H9 (cell line): ENCODE measurements around the gene MYH16. TPM values are rescaled to one million over a fixed set of nuclear protein-coding genes. Genes with fewer than 3 reads are reported as not detected.
"Not testable (repeated sequence)": the region's sequence is repeated elsewhere in the genome, so short reads cannot be mapped to it uniquely, and the experiment has no call there.

Experiments
- DNase-seq: peaks from one replicate; pipeline ENCODE4 v3.0.0-alpha.2; 2017
- H2AFZ ChIP-seq: one replicate; pipeline ENCODE4 v1.6.1; 2013; ENCODE audit warnings: mild to moderate bottlenecking, low read length, control low read depth, moderate library complexity
- H2AK5ac ChIP-seq: 2 replicates; pipeline ENCODE4 v1.6.1; 2013; ENCODE audit warnings: low read length, control low read depth, mixed read lengths; ENCODE audit not compliant: insufficient read length
- H2BK120ac ChIP-seq: one replicate; pipeline ENCODE4 v1.6.1; 2013; ENCODE audit warnings: low read depth, mild to moderate bottlenecking, low read length, control low read depth, inconsistent platforms; ENCODE audit not compliant: poor library complexity, severe bottlenecking
- H2BK12ac ChIP-seq: 2 replicates; pipeline ENCODE4 v1.6.1; 2013; ENCODE audit warnings: low read length, control low read depth, mixed read lengths, low read depth; ENCODE audit not compliant: insufficient read length
- H2BK15ac ChIP-seq: 2 replicates; pipeline ENCODE4 v1.6.1; 2013; ENCODE audit warnings: low read depth, low read length, control low read depth
- H2BK20ac ChIP-seq: one replicate; pipeline ENCODE4 v1.6.1; 2013; ENCODE audit warnings: low read depth, mild to moderate bottlenecking, low read length, control low read depth, inconsistent platforms; ENCODE audit not compliant: poor library complexity, severe bottlenecking
- H2BK5ac ChIP-seq: 2 replicates; pipeline ENCODE4 v1.6.1; 2013; ENCODE audit warnings: low read length, control low read depth, mixed read lengths; ENCODE audit not compliant: insufficient read length
- H3K14ac ChIP-seq: 2 replicates; pipeline ENCODE4 v1.6.1; 2013; ENCODE audit warnings: low read length, control low read depth; ENCODE audit not compliant: insufficient read depth
- H3K18ac ChIP-seq: 2 replicates; pipeline ENCODE4 v1.6.1; 2013; ENCODE audit warnings: low read depth, mild to moderate bottlenecking, mixed read lengths, low read length, control low read depth; ENCODE audit not compliant: insufficient read length
- H3K23ac ChIP-seq: 2 replicates; pipeline ENCODE4 v1.6.1; 2013; ENCODE audit warnings: low read length, control low read depth, mixed read lengths, low read depth; ENCODE audit not compliant: insufficient read length
- H3K23me2 ChIP-seq: 2 replicates; pipeline ENCODE4 v1.6.1; 2013; ENCODE audit warnings: low read depth, mild to moderate bottlenecking, mixed read lengths, low read length, control low read depth; ENCODE audit not compliant: insufficient read length, poor library complexity, severe bottlenecking
- H3K27ac ChIP-seq: 2 replicates; pipeline ENCODE4 v1.5.1; 2013; ENCODE audit warnings: low read length, control low read depth, mixed read lengths, low read depth; ENCODE audit not compliant: insufficient read length
- H3K27me3 ChIP-seq: 2 replicates; pipeline ENCODE4 v1.6.1; 2013; ENCODE audit warnings: low read length, control low read depth, inconsistent platforms; ENCODE audit not compliant: insufficient read depth
- H3K4ac ChIP-seq: 2 replicates; pipeline ENCODE4 v1.6.1; 2013; ENCODE audit warnings: low read depth, mild to moderate bottlenecking, control low read depth, inconsistent platforms, low read length, moderate library complexity
- H3K4me1 ChIP-seq: 2 replicates; pipeline ENCODE4 v1.6.1; 2013; ENCODE audit warnings: low read length, control low read depth, inconsistent platforms; ENCODE audit not compliant: insufficient read depth
- H3K4me2 ChIP-seq: 2 replicates; pipeline ENCODE4 v1.6.1; 2013; ENCODE audit warnings: low read length, control low read depth, mixed read lengths; ENCODE audit not compliant: insufficient read length, insufficient read depth
- H3K56ac ChIP-seq: 2 replicates; pipeline ENCODE4 v1.6.1; 2013; ENCODE audit warnings: low read depth, mild to moderate bottlenecking, mixed read lengths, low read length, control low read depth; ENCODE audit not compliant: insufficient read length
- H3K79me1 ChIP-seq: 2 replicates; pipeline ENCODE4 v1.6.1; 2013; ENCODE audit warnings: low read depth, mild to moderate bottlenecking, moderate library complexity, low read length, control low read depth, inconsistent platforms; ENCODE audit not compliant: insufficient read depth, poor library complexity, severe bottlenecking
- H3K79me2 ChIP-seq: 2 replicates; pipeline ENCODE4 v1.6.1; 2013; ENCODE audit warnings: low read length, control low read depth, inconsistent platforms; ENCODE audit not compliant: insufficient read depth
- H3K9ac ChIP-seq: 2 replicates; pipeline ENCODE4 v1.6.1; 2013; ENCODE audit warnings: low read length, control low read depth, mixed read lengths; ENCODE audit not compliant: insufficient read length; ENCODE audit errors: extremely low read depth
- H3K9me3 ChIP-seq: one replicate; pipeline ENCODE4 v1.6.1; 2013; ENCODE audit warnings: low read depth, low read length, inconsistent platforms; ENCODE audit not compliant: control insufficient read depth
- H3T11ph ChIP-seq: one replicate; pipeline ENCODE4 v1.6.1; 2013; ENCODE audit warnings: mild to moderate bottlenecking, low read length, control low read depth, inconsistent platforms
- H4K20me1 ChIP-seq: one replicate; pipeline ENCODE4 v1.6.1; 2013; ENCODE audit not compliant: control insufficient read depth, insufficient read length, insufficient read depth
- H4K5ac ChIP-seq: 2 replicates; pipeline ENCODE4 v1.6.1; 2013; ENCODE audit warnings: low read depth, mild to moderate bottlenecking, mixed read lengths, low read length, control low read depth; ENCODE audit not compliant: insufficient read length
- H4K8ac ChIP-seq: replicated peaks from 2 replicates; pipeline ENCODE4 v1.6.1; 2013; ENCODE audit warnings: low read length, control low read depth, mixed read lengths, low read depth; ENCODE audit not compliant: insufficient read length
- H4K91ac ChIP-seq: 2 replicates; pipeline ENCODE4 v1.6.1; 2013; ENCODE audit warnings: low read depth, mild to moderate bottlenecking, moderate library complexity, mixed read lengths, low read length, control low read depth; ENCODE audit not compliant: insufficient read length
- H3K27ac Mint-ChIP-seq, 3 experiments: 2 replicates in 2 of 3; 3 replicates in 1 of 3; pipeline ENCODE4 v1.8.0; 2020 to 2021; ENCODE audit warnings: mixed read lengths in 3 of 3, mild to moderate bottlenecking in 1 of 3, moderate library complexity in 1 of 3
- H3K27me3 Mint-ChIP-seq: 2 replicates; pipeline ENCODE4 v1.8.0; 2021; ENCODE audit warnings: low read depth, mild to moderate bottlenecking, moderate library complexity, mixed read lengths
- H3K36me3 Mint-ChIP-seq, 3 experiments: 2 replicates in 2 of 3; 3 replicates in 1 of 3; pipeline ENCODE4 v1.8.0; 2020 to 2021; ENCODE audit warnings: low read depth in 3 of 3, mixed read lengths in 3 of 3; ENCODE audit not compliant: insufficient read depth in 1 of 3
- H3K4me1 Mint-ChIP-seq, 2 experiments: 2 replicates each; pipeline ENCODE4 v1.8.0; 2020; ENCODE audit warnings: mixed read lengths in 2 of 2
- H3K4me3 Mint-ChIP-seq, 2 experiments: 2 replicates in 1 of 2; 3 replicates in 1 of 2; pipeline ENCODE4 v1.8.0; 2020 to 2021; ENCODE audit warnings: mild to moderate bottlenecking in 2 of 2, mixed read lengths in 2 of 2, moderate library complexity in 1 of 2
- H3K9me3 Mint-ChIP-seq, 2 experiments: 2 replicates in 1 of 2; 3 replicates in 1 of 2; pipeline ENCODE4 v1.8.0; 2020; ENCODE audit warnings: mild to moderate bottlenecking in 2 of 2, mixed read lengths in 2 of 2, moderate library complexity in 1 of 2
- CTCF ChIP-seq: fragments of 200-600 bp; sonication (generic); conservative IDR thresholded peaks from 3 replicates; pipeline ENCODE4 v1.8.0; 2021; ENCODE audit warnings: antibody characterized with exemption, mild to moderate bottlenecking
- WGBS: extraction: QIAGEN DNeasy Blood & Tissue Kit; methylation state at CpG from one replicate; pipeline ENCODE4 v1.1.7; 2013; ENCODE audit warnings: missing lambda C conversion rate, low lambda C conversion rate, mixed read lengths; ENCODE audit not compliant: insufficient read length; ENCODE audit errors: extremely low coverage; 5-methylcytosine and 5-hydroxymethylcytosine counted together
- total RNA-seq: library from RNA; stranded (reverse); gene quantifications from 2 replicates; pipeline ENCODE4 v1.2.1, GENCODE V29; 2021

The MYH16 gene
- total RNA-seq, 1 experiment from 2014 or later = not detected

- no peak overlapping the region for H2BK20ac ChIP-seq
- H4K91ac ChIP-seq = no peak overlapping the region
- H2BK12ac ChIP-seq = no peak overlapping the region
- H3K9ac ChIP-seq = no peak overlapping the region
- H3K27ac Mint-ChIP-seq = peak overlapping the region in 2 of 3 experiments; percentile 17 to 92; a peak in 3 of 7 replicates
- H2BK15ac ChIP-seq = no peak overlapping the region
- no peak overlapping the region for H3K4ac ChIP-seq
- H3K4me1 Mint-ChIP-seq = peaks cover 14 to 24% of the 10 kb centered on the region in 2 experiments
- no peak for TF ChIP-seq CTCF
- no peak overlapping the region for H3K18ac ChIP-seq
- H3K14ac ChIP-seq = no peak overlapping the region
- no CpG with 5 or more reads among the region's 4 CpGs for WGBS
- peaks cover 0 to 3% of the 10 kb centered on the region in 2 experiments; a peak in 3 of 5 replicates for H3K9me3 Mint-ChIP-seq
- no peaks in the 10 kb centered on the region for H3K27me3 Mint-ChIP-seq
- no peak overlapping the region for H4K5ac ChIP-seq
- H4K20me1 ChIP-seq = no peaks in the 10 kb centered on the region
- no peak overlapping the region for H4K8ac ChIP-seq
- no peak for DNase-seq
- H3K27me3 ChIP-seq = no peaks in the 10 kb centered on the region
- peak overlapping the region in 1 of 2 experiments; percentile 31; a peak in 1 of 5 replicates for H3K4me3 Mint-ChIP-seq
- H3K23ac ChIP-seq = no peak overlapping the region
- H3K56ac ChIP-seq = no peak overlapping the region
- no peak overlapping the region for H2BK5ac ChIP-seq
- H3K27ac ChIP-seq = no peak overlapping the region
- no peak overlapping the region for H3T11ph ChIP-seq
- no peak overlapping the region for H2AFZ ChIP-seq
- no peaks in the 10 kb centered on the region for H3K4me1 ChIP-seq
- H3K23me2 ChIP-seq = peaks cover 5% of the 10 kb centered on the region
- no peak overlapping the region for H3K4me2 ChIP-seq
- H2BK120ac ChIP-seq = no peak overlapping the region
- no peak overlapping the region for H2AK5ac ChIP-seq
- no peaks in the 10 kb centered on the region for H3K79me1 ChIP-seq
- H3K9me3 ChIP-seq = no peaks in the 10 kb centered on the region
- no peaks in the 10 kb centered on the region for H3K79me2 ChIP-seq
- H3K36me3 Mint-ChIP-seq = peaks cover 0 to 4% (median 0%) of the 10 kb centered on the region in 3 experiments; a peak in 1 of 7 replicates
These were observed 47.7 kb downstream of the MYH16 start for GRCh38 chr7:99320371-99320770.

- not testable (repeated sequence) for H3T11ph ChIP-seq, H3K9me3 ChIP-seq, H3K4me1 ChIP-seq, H2BK15ac ChIP-seq, H3K14ac ChIP-seq, H3K79me1 ChIP-seq, H4K8ac ChIP-seq, H2AFZ ChIP-seq, H2AK5ac ChIP-seq, H3K27me3 ChIP-seq, H2BK20ac ChIP-seq, H3K27ac ChIP-seq, DNase-seq, H2BK12ac ChIP-seq, H3K79me2 ChIP-seq, H3K9ac ChIP-seq, H4K5ac ChIP-seq, H3K4ac ChIP-seq, H3K4me2 ChIP-seq, H3K56ac ChIP-seq, H3K9me3 Mint-ChIP-seq, H3K23me2 ChIP-seq, H4K20me1 ChIP-seq, H3K27me3 Mint-ChIP-seq, H2BK120ac ChIP-seq, H3K36me3 Mint-ChIP-seq, H4K91ac ChIP-seq, H3K18ac ChIP-seq, H2BK5ac ChIP-seq, H3K23ac ChIP-seq
- Mint-ChIP-seq H3K4me1 (peaks cover 21 to 30% of the 10 kb centered on the region in 2 experiments), H3K27ac (peak overlapping the region in 1 of 3 experiments; percentile 15; a peak in 1 of 7 replicates), H3K4me3 (0 out of 5 replicates have a peak overlapping the region, but pooled peaks of 1 of the 2 experiments have one; percentile 9)
- WGBS = no CpG with 5 or more reads among the region's 6 CpGs
These were observed 50.0 kb downstream of the MYH16 start for GRCh38 chr7:99322659-99323058.
